ENCODE results near the gene ALPP.
"Not testable (repeated sequence)": the region's sequence is repeated elsewhere in the genome, so short reads cannot be mapped to it uniquely, and the experiment has no call there.

The ALPP gene

DNA sequence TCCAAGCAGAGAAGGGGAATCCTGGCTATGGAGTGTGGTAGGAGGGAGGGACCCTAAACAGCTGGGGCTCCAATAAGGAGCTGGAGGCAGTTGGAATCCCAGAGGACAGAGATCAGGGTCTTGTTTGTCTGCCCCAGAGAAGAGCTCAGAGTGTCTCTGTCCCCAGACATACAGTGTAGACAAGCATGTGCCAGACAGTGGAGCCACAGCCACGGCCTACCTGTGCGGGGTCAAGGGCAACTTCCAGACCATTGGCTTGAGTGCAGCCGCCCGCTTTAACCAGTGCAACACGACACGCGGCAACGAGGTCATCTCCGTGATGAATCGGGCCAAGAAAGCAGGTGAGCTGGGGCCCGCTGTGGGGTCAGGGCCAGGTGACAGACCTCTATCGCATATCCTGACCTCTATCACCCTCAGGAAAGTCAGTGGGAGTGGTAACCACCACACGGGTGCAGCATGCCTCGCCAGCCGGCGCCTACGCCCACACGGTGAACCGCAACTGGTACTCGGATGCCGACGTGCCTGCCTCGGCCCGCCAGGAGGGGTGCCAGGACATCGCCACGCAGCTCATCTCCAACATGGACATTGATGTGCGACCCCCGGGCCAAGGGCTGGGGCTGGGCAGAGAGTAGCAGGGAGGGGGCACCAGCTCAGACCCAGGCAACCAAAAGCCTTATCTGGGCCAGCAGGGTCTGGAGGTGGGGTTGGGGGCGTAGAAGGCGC, 29.0 kb downstream of the ALPP start:
- DNase-seq: not testable (repeated sequence)

GRCh38 chr2:232408269-232408668, 29.7 kb downstream of the ALPP start:
- DNase-seq: not testable (repeated sequence)

GRCh38 chr2:232409617-232410016, 31.1 kb downstream of the ALPP start:
- DNase-seq: not testable (repeated sequence)

- no peak for DNase-seq
Measured at GRCh38 chr2:232410238-232410900, 31.8 kb downstream of the ALPP start.

- DNase-seq: no peak
Measured at GRCh38 chr2:232411901-232412629, 33.5 kb downstream of the ALPP start.

GRCh38 chr2:232412986-232413385, 34.4 kb downstream of the ALPP start:
- DNase-seq: no peak

DNA sequence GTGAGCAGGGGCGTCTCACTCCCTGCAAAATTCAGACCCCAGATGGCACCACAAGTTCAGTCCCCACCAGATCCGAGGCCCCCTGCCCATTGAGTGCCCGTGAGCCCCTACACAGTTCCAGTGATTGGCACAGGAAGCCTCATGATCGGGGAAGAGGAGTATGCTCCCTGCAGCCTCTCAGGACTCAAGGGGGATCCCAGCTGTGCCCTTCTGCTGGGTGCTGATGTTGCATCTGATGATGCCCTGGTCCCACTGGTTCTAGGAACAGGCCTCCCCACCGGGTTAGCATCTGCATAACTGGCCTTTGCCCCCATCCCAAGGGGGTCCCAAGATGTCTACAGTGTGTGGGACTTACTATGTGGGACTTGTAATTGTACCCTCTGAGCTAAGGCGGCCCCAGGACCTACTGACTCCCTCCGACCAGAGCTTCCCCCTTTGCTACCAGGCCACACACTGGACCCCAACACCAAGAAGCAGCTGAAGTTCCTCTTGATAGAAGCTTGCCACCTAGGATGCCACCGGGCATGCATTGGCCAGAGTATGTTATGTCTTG, 36.7 kb downstream of the ALPP start:
- DNase-seq: no peak

GRCh38 chr2:232415736-232416520, 37.4 kb downstream of the ALPP start:
- no peak for DNase-seq

DNA sequence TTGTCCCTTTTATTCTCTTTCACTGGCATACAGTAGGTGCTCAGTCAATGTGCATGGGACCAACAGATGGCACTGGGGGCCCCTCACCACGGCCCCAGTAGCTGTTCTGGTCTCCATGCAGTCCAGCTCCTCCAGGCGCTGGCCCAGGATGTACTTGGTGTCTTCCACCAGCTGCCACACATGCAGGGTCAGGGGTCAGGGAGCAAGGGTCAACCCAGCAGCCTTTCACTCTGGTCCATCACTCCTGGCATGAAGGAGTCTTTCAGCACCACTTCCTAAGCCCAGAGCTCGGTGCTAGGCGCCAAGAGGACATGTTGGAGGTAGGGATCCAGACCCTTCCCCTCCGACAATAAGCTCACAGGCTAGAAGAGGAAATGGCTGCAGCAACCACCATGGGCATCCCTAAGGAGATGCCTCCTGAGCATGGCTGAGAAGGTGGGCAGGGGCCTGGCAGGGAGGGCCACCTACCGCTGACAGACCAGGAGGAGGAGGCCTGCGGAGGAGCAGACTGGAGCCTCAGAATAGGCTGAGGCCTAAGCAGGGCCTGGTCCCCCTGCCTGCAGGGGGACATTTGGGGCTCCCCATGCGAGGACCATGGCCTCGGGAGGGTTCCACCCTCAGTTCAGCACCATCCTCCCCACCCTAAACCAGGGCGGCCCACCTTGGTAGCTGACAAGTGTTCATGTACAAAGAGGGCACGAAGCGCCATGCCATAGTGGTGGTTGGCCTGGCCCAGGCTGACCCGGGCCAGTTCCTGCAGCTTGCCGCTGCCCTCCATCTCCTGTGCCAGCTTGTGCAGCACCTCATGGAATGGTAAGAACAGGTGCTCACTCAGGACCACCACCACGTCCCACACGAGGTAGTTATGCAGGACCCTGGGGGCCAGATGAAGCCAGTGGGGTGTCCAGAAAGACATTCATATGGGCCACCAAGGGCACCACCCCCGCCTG, 38.2 kb downstream of the ALPP start:
- DNase-seq: no peak

- no peak for DNase-seq
Measured at GRCh38 chr2:232417489-232417888, 38.9 kb downstream of the ALPP start.

GRCh38 chr2:232418056-232418455, 39.5 kb downstream of the ALPP start:
- no peak for DNase-seq

- DNase-seq: no peak
Measured at GRCh38 chr2:232418466-232419244, 40.1 kb downstream of the ALPP start.

DNA sequence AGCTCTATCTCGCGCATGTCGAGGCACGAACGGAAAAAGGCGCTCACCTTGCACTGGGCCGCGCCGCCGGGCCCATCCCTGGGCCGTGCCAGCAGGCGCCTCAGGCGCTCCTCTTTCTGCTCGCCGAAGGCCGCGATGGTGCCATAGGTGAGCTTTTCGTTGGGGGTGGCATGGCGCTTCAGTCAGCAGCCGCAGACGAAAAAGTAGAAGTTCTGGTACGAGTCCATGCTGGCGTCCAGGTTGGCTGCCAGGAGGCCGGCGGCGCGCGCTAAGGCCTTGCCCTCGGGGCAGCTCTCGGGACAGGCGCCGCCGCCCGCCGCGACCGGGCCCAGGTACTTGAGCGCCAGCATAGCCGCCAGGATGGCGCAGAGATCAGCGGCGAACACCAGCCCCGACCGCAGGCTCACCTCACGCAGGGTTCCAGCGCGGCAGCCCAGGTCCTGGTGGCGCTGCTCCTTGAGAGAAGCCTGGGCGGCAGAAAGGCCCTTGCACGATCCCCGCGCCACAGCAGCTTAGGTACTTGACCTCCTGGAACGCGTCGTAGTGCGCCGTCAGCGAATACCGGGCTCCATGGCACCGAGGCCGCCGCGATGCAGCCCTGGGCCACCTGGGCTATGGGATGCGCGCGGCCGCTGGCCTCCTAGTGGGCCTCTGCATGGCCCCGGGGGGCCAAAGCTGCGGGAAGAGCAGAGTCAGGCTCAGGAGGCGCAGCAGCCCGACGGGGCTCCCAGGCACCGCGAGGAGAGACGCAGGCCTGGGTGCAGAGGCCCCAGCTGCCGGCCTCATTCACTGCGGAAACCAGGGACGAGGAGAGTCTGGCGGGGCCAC, 40.9 kb downstream of the ALPP start:
- no peak for DNase-seq

DNA sequence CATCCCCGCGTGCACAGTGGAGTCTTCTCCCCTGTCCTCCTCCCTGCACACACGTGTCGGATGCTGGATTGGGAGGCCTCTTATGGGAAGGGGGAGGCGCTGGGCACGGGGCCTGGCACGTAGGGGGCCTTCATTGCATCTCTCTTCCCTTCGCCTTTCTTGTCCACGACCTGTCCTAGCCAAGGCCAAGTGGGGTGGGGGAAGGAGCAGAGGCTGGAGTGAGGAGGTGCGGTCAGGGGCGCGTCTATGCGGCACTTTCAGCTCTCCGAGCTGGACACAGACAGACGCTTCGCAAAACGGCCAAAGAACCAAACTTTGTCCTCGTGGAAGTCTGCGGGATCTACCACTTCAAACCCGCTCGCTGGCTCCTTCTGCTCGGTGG, 41.5 kb downstream of the ALPP start:
- DNase-seq: no peak

- DNase-seq: no peak
Measured at GRCh38 chr2:232420463-232421188, 42.1 kb downstream of the ALPP start.

DNA sequence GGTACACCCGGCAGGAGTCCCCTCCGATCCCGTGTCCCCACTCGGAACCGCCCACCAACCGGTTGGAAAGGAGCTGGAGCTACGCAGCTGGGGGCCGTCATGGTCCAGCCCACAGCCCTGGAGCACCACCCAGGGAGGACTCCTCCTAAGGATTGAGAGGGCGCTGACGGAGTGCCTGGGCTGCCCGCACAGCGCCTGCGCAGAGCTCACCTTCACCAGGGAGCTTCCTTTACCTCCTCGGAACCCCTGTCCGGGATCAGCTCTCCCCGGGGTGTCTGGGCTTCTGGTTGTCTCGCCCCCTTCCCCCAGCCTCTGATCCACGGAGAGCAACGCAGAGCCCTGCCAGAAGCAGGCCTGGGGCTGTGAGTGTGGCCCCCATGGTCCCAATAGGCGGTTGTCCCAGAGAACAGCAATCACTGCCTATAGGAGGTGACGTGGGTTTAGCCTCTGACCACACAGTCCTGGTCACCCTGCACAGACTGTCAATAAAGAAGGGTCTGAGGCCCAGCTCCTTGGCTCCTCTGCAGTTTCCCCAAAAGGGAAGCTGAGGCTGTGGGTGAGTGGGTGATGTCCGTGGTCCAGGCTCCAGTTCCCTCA, 42.7 kb downstream of the ALPP start:
- no peak for DNase-seq

GRCh38 chr2:232422051-232422450, 43.5 kb downstream of the ALPP start:
- no peak for DNase-seq

GRCh38 chr2:232422996-232423395, 44.4 kb downstream of the ALPP start:
- not testable (repeated sequence) for DNase-seq

DNA sequence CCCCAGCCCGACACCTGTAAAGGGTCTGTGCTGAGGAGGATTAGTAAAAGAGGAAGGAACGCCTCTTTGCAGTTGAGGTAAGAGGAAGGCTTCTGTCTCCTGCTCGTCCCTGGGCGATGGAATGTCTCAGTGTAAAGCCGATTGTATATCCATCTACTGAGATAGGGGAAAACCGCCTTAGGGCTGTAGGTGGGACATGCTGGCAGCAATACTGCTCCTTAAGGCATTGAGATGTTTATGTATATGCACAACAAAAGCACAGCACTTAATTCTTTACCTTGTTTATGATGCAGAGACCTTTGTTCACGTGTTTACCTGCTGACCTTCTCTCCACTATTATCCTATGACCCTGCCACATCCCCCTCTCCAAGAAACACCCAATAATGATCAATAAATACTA, 44.9 kb downstream of the ALPP start:
- DNase-seq: not testable (repeated sequence)

Data from amniotic stem cell (primary cell).